ENCODE results near the gene HOXA7.

HOXA7 gene

GRCh38 chr7:27130540-27131389 is 25.7 kb downstream of the HOXA7 start, which contains the start of gene HOXA4:
Gene HOXA4 (minus strand): TSS chr7:27130757. CDS start chr7:27130733, 24 bp downstream.
- peak; percentile 56 to 70 for DNase-seq

GRCh38 chr7:27129729-27130539 is 26.5 kb downstream of the HOXA7 start:
- DNase-seq, result peak in 1 of 2 experiments; percentile 45

- no peak for DNase-seq
These were observed 27.4 kb downstream of the HOXA7 start for GRCh38 chr7:27128776-27129728.

- DNase-seq, result no peak
These were observed 28.4 kb downstream of the HOXA7 start for GRCh38 chr7:27128034-27128433.

- no peak for DNase-seq
These were observed 29.7 kb downstream of the HOXA7 start for GRCh38 chr7:27126596-27127327.

GRCh38 chr7:27125986-27126394 is 30.5 kb downstream of the HOXA7 start:
- no peak for DNase-seq

- DNase-seq, result no peak
These were observed 31.4 kb downstream of the HOXA7 start for GRCh38 chr7:27124902-27125689.

- DNase-seq, result no peak
These were observed 32.2 kb downstream of the HOXA7 start for GRCh38 chr7:27124096-27124901.

GRCh38 chr7:27123477-27124053 is 32.9 kb downstream of the HOXA7 start:
- DNase-seq, result no peak

GRCh38 chr7:27123007-27123476 is 33.4 kb downstream of the HOXA7 start:
- no peak for DNase-seq

- no peak for DNase-seq
These were observed 34.2 kb downstream of the HOXA7 start for GRCh38 chr7:27122077-27122910.

GRCh38 chr7:27121684-27122076 is 34.8 kb downstream of the HOXA7 start:
- no peak for DNase-seq

GRCh38 chr7:27119412-27119911 is 37.0 kb downstream of the HOXA7 start:
- DNase-seq, result no peak

GRCh38 chr7:27118580-27118979 is 37.9 kb downstream of the HOXA7 start:
- no peak for DNase-seq

GRCh38 chr7:27117887-27118491 is 38.5 kb downstream of the HOXA7 start:
- DNase-seq, result no peak

- no peak for DNase-seq
These were observed 39.3 kb downstream of the HOXA7 start for GRCh38 chr7:27116962-27117886.

Data from NCI-H2081 (cell line).